AG04450 (cell line): ENCODE measurements around the gene ZNF530. TPM values are rescaled to one million over a fixed set of nuclear protein-coding genes. Genes with fewer than 3 reads are reported as not detected.
A peak's percentile ranks its signal among the peaks of the same experiment; 100 is the strongest.

Experiments used
- CTCF ChIA-PET: fragments of 300-600, 350-600 bp; formaldehyde crosslinking; extraction: SDS; loops from one replicate; lab custom pipeline; 2022; ENCODE audit warnings: antibody characterized with exemption, inconsistent platforms; lab: Charles Lee
- POLR2A ChIA-PET: fragments of 350-600 bp; formaldehyde crosslinking; extraction: SDS; loops from one replicate; lab custom pipeline; 2021; ENCODE audit warnings: antibody characterized with exemption, inconsistent platforms; lab: Yijun Ruan, JAX
- DNase-seq: peaks from one replicate; pipeline ENCODE4 v3.0.0-alpha.2; 2011; ENCODE audit warnings: low read depth, low spot score
- H3K27ac ChIP-seq: one replicate; pipeline ENCODE4 v1.5.1; 2012; ENCODE audit warnings: low read depth, low read length, control low read depth
- H3K27me3 ChIP-seq: one replicate; pipeline ENCODE4 v1.6.0; 2012; ENCODE audit warnings: low read length; ENCODE audit not compliant: control insufficient read depth, insufficient read depth
- H3K4me3 ChIP-seq: 2 replicates; pipeline ENCODE4 v1.5.1; 2011; ENCODE audit warnings: mild to moderate bottlenecking, low read depth, low read length, control low read depth
- H3K9me3 ChIP-seq: 2 replicates; pipeline ENCODE4 v1.5.1; 2012; ENCODE audit warnings: low read length; ENCODE audit not compliant: control insufficient read depth, insufficient read depth
- polyA plus RNA-seq: library from polyadenylated mRNA; depleted of rRNA; stranded (reverse); fragments of >200 nt; gene quantifications from 2 replicates; pipeline ENCODE4 v1.2.3, GENCODE V29; 2011
- TF ChIP-seq, protein P1 (sequence below): IDR thresholded peaks from 2 replicates; pipeline ENCODE4 v1.5.1; 2011; ENCODE audit warnings: low read depth, low read length, control low read depth, inconsistent platforms

The ZNF530 gene
- polyA plus RNA-seq, 1 experiment, result 1.3 TPM

DNA sequence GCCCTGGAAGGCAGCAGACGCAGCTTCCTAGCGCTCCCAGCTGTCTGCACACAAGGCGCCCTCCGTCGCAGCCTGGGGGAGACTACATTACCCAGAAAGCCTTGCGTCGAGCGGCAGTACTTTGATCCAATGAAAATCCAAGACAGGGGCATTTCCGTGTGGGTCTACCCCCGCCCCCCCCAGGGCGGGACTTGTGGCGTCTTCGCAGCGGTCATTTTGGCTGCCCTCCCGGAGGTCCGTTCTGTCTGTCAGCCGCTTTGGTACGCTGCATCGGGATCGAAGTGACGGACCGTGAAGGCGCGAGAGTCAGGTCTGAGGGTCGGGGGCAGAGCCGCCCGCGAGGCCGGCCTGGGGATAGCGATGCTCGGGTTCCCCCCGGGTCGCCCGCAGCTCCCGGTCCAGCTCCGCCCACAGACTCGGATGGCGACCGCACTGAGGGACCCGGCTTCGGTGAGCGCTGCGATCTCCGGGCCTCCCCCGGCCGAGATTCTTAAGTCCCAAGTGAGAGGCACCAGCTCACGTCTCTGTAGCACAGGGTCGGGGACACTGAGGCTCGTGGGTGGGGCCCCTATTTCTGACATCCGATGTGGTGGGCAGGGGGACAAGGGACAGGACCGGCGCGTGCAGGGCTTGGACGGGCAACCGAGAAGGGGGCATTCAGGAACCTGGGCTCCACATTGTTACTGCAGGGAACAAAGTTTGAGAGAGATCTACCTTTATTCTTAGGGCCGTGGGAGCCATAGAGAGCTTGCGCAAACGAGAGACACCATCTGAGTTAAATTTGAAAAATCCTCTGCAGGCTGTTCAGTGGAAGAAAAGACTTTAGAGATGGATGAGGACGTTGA is 33.5 kb downstream of the ZNF530 start, which contains the start of gene ZNF211:
TSS of gene ZNF211 (plus strand) at position 182 of the 845 bp plus-strand sequence. CDS start at position 361, 179 bp downstream.
- DNase-seq, result peak; percentile 76
- TF ChIP-seq, protein P1, sequence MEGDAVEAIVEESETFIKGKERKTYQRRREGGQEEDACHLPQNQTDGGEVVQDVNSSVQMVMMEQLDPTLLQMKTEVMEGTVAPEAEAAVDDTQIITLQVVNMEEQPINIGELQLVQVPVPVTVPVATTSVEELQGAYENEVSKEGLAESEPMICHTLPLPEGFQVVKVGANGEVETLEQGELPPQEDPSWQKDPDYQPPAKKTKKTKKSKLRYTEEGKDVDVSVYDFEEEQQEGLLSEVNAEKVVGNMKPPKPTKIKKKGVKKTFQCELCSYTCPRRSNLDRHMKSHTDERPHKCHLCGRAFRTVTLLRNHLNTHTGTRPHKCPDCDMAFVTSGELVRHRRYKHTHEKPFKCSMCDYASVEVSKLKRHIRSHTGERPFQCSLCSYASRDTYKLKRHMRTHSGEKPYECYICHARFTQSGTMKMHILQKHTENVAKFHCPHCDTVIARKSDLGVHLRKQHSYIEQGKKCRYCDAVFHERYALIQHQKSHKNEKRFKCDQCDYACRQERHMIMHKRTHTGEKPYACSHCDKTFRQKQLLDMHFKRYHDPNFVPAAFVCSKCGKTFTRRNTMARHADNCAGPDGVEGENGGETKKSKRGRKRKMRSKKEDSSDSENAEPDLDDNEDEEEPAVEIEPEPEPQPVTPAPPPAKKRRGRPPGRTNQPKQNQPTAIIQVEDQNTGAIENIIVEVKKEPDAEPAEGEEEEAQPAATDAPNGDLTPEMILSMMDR, result no peak
- peaks cover 14% of the 10 kb centered on the region for H3K9me3 ChIP-seq
- CTCF ChIA-PET, result interaction anchor here (0.6 to 1.9 kb wide), 2 partner anchors 49 to 128 kb away, joined by 3 to 6 read pairs; partner anchors contain the start of gene ZNF551
- POLR2A ChIA-PET, result interaction anchor here (0.5 to 1.5 kb wide), 5 partner anchors 19 to 995 kb away, joined by 3 to 7 read pairs (median 3); partner anchors contain the start of genes ZNF134, ZNF544 and ZNF551
- H3K4me3 ChIP-seq, result peak within 1 kb of the TSS; percentile 91
- no peaks in the 10 kb centered on the region for H3K27me3 ChIP-seq
- peak within 1 kb of the TSS; percentile 25 for H3K27ac ChIP-seq

DNA sequence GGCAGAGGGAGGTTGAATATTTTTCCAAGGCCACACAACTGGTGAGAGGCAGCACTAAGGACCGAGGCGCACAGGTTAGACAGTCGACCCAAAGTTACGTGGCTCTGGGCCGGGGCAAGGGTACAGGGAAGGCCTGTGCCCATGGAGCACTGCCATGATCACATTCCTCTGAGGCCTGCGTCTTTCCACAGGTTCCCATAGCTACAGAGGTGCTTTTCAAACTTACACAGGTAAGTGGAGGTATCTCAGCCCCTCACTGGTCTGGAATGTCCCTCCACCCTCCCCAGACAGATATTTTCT is 34.1 kb downstream of the ZNF530 start:
- ChIA-PET POLR2A (interaction anchor here (1.5 kb wide), 1 partner anchor 48 kb away, joined by 7 read pairs; the partner anchor contains the start of gene ZNF551), CTCF (interaction anchor here (1.9 kb wide), 1 partner anchor 48 kb away, joined by 6 read pairs; the partner anchor contains the start of gene ZNF551)
- DNase-seq, result no peak
- Histone ChIP-seq H3K9me3 (peaks cover 14% of the 10 kb centered on the region), H3K4me3 (peak overlapping the region; percentile 91), H3K27me3 (no peaks in the 10 kb centered on the region), H3K27ac (no peak overlapping the region)
- TF ChIP-seq, protein P1, result no peak

DNA sequence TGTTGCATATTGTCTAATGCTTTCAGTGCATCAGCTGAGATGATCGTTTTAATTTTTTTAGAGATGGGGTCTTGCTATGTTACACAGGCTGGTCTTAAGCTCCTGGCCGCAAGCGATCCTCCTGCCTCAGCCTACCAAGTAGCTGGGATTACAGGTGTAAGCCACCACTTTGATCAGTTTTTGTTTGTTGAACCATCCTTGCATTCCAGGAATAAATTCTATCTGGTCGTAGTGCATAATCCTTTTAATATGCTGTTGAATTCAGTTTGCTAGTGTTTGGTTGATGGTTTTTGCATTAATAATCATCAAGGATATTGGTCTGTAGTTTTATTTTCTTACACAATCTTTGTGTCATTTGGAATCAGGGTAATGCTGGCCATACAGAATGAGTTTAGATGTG is 37.7 kb downstream of the ZNF530 start:
- H3K4me3 ChIP-seq, result no peak overlapping the region
- TF ChIP-seq, protein P1, result no peak
- no peak for DNase-seq
- peaks cover 34% of the 10 kb centered on the region; the same call in 1 of the 2 replicates for H3K9me3 ChIP-seq
- ChIA-PET POLR2A (no interaction called here), CTCF (no interaction called here)
- no peaks in the 10 kb centered on the region for H3K27me3 ChIP-seq
- no peak overlapping the region for H3K27ac ChIP-seq

DNA sequence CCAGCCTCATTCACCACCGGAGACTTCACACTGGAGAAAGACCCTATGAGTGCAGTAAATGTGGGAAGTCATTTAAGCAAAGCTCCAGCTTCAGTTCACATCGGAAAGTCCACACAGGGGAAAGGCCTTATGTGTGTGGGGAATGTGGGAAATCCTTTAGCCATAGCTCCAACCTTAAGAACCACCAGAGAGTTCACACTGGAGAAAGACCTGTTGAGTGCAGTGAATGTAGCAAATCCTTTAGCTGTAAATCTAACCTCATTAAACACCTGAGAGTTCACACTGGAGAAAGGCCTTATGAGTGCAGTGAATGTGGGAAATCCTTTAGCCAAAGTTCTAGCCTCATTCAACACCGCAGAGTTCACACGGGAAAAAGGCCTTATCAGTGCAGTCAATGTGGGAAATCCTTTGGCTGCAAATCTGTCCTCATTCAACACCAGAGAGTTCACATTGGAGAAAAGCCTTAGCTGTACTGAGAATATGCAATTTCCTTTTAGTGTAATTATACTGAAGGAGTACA is 42.1 kb downstream of the ZNF530 start:
- Histone ChIP-seq H3K9me3 (peaks cover 36% of the 10 kb centered on the region; the same call in 1 of the 2 replicates), H3K27ac (no peak overlapping the region), H3K4me3 (no peak overlapping the region), H3K27me3 (no peaks in the 10 kb centered on the region)
- TF ChIP-seq, protein P1, result no peak
- POLR2A ChIA-PET, result no interaction called here
- no peak for DNase-seq
- CTCF ChIA-PET, result no interaction called here
